ENCODE results near the gene CEP85. TPM values are rescaled to one million over a fixed set of nuclear protein-coding genes. Genes with fewer than 3 reads are reported as not detected.

The CEP85 gene
- 1 to 10 TPM; 4.9 to 8.6 (median 8.4) TPM for total RNA-seq (2021; fragmentation: NEBNext Ultra II Directional; extraction: Animal tissue kit (Norgen Biotek cat#: 25700))
- long read RNA-seq, partial matches to known transcripts = 2 of 4 reads
- long read RNA-seq, other reads (novel, unspliced or antisense) = 1 of 4 reads

GRCh38 chr1:26233903-26234643 lies at the start of gene CEP85:
TSS of gene CEP85 (plus strand) at chr1:26234200. CDS start at chr1:26239784, 5,584 bp downstream.
- H3K4me1 Mint-ChIP-seq (ENCODE audit: low read depth) = peaks cover 37% of the 10 kb centered on the region
- peak; percentile 96 for DNase-seq
- peak within 1 kb of the TSS; percentile 97 for H3K4me3 Mint-ChIP-seq
- no peaks in the 10 kb centered on the region for H3K9me3 Mint-ChIP-seq
- H3K27ac Mint-ChIP-seq = peak within 1 kb of the TSS; percentile 92
- peak; percentile 86 for TF ChIP-seq CTCF (IDR thresholded peaks at IDR 0.05)
- H3K36me3 Mint-ChIP-seq (ENCODE audit: low read depth) = peaks cover 5% of the 10 kb centered on the region; the same call in 1 of the 2 replicates
- peaks cover 4% of the 10 kb centered on the region for H3K27me3 Mint-ChIP-seq (ENCODE audit: insufficient read depth)

GRCh38 chr1:26184883-26185282 lies 49.1 kb upstream of the CEP85 start:
- peaks cover 16% of the 10 kb centered on the region for H3K27me3 Mint-ChIP-seq (ENCODE audit: insufficient read depth)
- no peak overlapping the region for H3K4me3 Mint-ChIP-seq
- H3K27ac Mint-ChIP-seq = no peak overlapping the region
- no peak for DNase-seq
- TF ChIP-seq CTCF (IDR thresholded peaks at IDR 0.05) = no peak
- no peaks in the 10 kb centered on the region for H3K4me1 Mint-ChIP-seq (ENCODE audit: low read depth)
- no peaks in the 10 kb centered on the region for H3K36me3 Mint-ChIP-seq (ENCODE audit: low read depth)
- no peaks in the 10 kb centered on the region for H3K9me3 Mint-ChIP-seq

GRCh38 chr1:26187882-26188281 lies 46.1 kb upstream of the CEP85 start:
- TF ChIP-seq CTCF (IDR thresholded peaks at IDR 0.05) = no peak
- no peaks in the 10 kb centered on the region for H3K9me3 Mint-ChIP-seq
- H3K27me3 Mint-ChIP-seq (ENCODE audit: insufficient read depth) = peaks cover 20% of the 10 kb centered on the region
- H3K4me3 Mint-ChIP-seq = no peak overlapping the region
- H3K27ac Mint-ChIP-seq = no peak overlapping the region
- DNase-seq = no peak
- no peaks in the 10 kb centered on the region for H3K4me1 Mint-ChIP-seq (ENCODE audit: low read depth)
- H3K36me3 Mint-ChIP-seq (ENCODE audit: low read depth) = no peaks in the 10 kb centered on the region

- no peaks in the 10 kb centered on the region for H3K36me3 Mint-ChIP-seq (ENCODE audit: low read depth)
Observed at GRCh38 chr1:26188477-26188876, 45.5 kb upstream of the CEP85 start.

GRCh38 chr1:26189331-26189730 lies 44.7 kb upstream of the CEP85 start:
- Mint-ChIP-seq H3K27ac (no peak overlapping the region), H3K36me3 (ENCODE audit: low read depth) (no peaks in the 10 kb centered on the region), H3K27me3 (ENCODE audit: insufficient read depth) (peaks cover 26% of the 10 kb centered on the region), H3K4me3 (no peak overlapping the region), H3K4me1 (ENCODE audit: low read depth) (no peaks in the 10 kb centered on the region), H3K9me3 (no peaks in the 10 kb centered on the region)
- no peak for TF ChIP-seq CTCF (IDR thresholded peaks at IDR 0.05)
- no peak for DNase-seq

More at GRCh38 chr1:26188477-26188876, 45.5 kb upstream of the CEP85 start:
- H3K27ac Mint-ChIP-seq = no peak overlapping the region
- peaks cover 23% of the 10 kb centered on the region for H3K27me3 Mint-ChIP-seq (ENCODE audit: insufficient read depth)
- no peak overlapping the region for H3K4me3 Mint-ChIP-seq
- H3K4me1 Mint-ChIP-seq (ENCODE audit: low read depth) = no peaks in the 10 kb centered on the region
- DNase-seq = no peak
- no peaks in the 10 kb centered on the region for H3K9me3 Mint-ChIP-seq
- no peak for TF ChIP-seq CTCF (IDR thresholded peaks at IDR 0.05)
